GM12872 (cell line): Measurements from ENCODE around the gene ELAVL3.

Experiments used
- TF ChIP-seq, protein P1 (sequence below): IDR thresholded peaks from 3 replicates; pipeline ENCODE4 v1.5.1; 2011; ENCODE audit warnings: low read depth, mild to moderate bottlenecking, low read length, moderate library complexity; ENCODE audit not compliant: insufficient read depth

ELAVL3 gene

GRCh38 chr19:11458236-11458900, 22.5 kb downstream of the ELAVL3 start:
- TF ChIP-seq, protein P1, sequence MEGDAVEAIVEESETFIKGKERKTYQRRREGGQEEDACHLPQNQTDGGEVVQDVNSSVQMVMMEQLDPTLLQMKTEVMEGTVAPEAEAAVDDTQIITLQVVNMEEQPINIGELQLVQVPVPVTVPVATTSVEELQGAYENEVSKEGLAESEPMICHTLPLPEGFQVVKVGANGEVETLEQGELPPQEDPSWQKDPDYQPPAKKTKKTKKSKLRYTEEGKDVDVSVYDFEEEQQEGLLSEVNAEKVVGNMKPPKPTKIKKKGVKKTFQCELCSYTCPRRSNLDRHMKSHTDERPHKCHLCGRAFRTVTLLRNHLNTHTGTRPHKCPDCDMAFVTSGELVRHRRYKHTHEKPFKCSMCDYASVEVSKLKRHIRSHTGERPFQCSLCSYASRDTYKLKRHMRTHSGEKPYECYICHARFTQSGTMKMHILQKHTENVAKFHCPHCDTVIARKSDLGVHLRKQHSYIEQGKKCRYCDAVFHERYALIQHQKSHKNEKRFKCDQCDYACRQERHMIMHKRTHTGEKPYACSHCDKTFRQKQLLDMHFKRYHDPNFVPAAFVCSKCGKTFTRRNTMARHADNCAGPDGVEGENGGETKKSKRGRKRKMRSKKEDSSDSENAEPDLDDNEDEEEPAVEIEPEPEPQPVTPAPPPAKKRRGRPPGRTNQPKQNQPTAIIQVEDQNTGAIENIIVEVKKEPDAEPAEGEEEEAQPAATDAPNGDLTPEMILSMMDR = no peak

GRCh38 chr19:11457831-11458230, 23.0 kb downstream of the ELAVL3 start:
- TF ChIP-seq, protein P1 = no peak

DNA sequence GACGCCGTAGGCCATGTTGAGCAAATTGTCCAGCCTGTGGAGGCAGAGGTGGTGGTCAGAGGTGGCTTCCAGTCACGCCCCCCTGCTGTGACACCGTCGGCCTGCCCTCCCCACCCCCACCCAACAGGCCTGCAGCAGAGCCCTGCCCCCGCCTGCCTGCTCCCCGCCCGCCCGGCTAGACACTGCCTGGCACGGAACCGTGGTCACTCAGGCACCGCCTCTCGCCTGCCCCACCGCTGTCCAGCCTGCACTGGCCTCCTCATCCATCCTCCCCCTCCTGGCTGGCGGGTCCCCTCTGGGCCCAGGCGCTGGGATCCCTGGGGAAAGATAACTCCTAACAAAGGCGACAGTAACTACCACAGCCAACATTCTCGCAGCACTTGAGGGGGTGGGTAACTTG, 23.7 kb downstream of the ELAVL3 start:
- TF ChIP-seq, protein P1 = no peak

DNA sequence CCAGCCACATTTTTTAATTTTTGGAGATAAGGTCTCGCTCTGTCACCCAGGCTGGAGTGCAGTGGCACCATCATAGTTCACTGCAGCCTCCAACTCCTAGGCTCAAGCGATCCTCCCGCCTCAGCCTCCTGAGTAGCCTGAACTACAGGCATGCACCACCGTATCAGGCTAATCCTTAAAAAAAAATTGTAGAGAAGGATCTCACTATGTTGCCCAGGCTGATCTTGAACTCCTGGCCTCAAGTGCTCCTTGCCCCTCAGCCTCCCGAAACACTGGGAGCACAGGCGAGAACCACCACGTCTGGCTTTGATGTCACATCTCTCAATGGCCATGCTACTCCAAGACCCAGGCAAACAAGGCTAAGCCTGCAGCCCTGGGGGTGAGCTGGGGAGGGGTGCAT, 24.2 kb downstream of the ELAVL3 start:
- TF ChIP-seq, protein P1 = no peak

- TF ChIP-seq, protein P1 = peak; percentile 65
Measured at GRCh38 chr19:11453468-11454341, 27.1 kb downstream of the ELAVL3 start.

- TF ChIP-seq, protein P1 = peak; percentile 31; the same call in 1 of the 3 replicates
Measured at GRCh38 chr19:11452620-11453310, 28.1 kb downstream of the ELAVL3 start.
